Measurements from ENCODE around the gene HPGD. TPM values are rescaled to one million over a fixed set of nuclear protein-coding genes. Genes with fewer than 3 reads are reported as not detected.

The HPGD gene
- total RNA-seq (2014; rRNA removed; shearing (Covaris generic)) = 1.9 and 6.4 TPM in 2 replicates

DNA sequence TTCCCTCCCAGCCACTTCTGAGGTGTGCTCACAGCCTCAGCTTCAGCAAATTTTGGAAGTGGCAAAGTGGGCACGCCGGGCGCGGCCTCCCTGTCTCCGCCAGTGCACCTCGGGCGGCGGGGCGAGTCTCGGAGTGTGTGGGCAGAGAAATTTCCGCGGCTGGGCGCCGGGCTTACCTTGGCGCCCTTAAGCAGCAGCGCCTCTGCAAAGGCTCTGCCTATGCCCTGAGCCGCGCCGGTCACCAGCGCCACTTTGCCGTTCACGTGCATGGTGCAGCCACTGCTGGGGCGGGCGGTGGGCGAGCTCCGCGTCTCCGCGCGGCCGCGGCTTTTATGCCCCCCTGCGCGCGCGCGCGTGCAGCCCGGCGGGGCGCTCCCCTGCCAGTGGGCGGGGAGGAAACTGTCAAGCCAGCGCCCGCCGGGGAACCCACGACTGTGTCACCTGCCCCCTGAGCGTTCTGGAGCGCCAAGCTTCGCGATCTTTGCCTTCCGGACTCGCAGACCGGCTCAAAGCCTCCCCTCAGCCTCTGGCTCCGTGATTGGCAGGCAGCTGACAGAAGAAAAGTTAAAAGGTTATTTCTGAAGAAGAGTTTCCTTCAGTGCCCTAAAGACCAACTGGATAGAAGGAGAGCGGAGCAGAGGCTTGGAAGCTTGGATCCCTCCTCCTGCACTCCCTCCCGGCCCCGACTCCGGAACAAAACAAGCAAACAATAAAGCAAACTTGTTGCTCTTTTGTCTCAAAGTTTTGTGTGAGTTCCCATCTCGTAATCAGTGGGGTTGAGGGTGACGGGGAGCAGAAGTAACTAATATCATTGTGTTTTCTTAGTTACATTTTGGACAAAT, at the start of gene HPGD:
Gene HPGD (minus strand): TSS at position 306 of the 842 bp plus-strand sequence. CDS start 37 bp downstream, at position 269.
- H3K4me1 ChIP-seq (replicated peaks) = peaks cover 8% of the 10 kb centered on the region
- no peaks in the 10 kb centered on the region for H3K9me3 ChIP-seq (replicated peaks)
- DNase-seq (ENCODE audit: low read depth in 1 of 2, low spot score in 2 of 2) = peak; percentile 50
- H3K27me3 ChIP-seq (replicated peaks) = peaks cover 22% of the 10 kb centered on the region
- no peaks in the 10 kb centered on the region for H3K36me3 ChIP-seq
- no peak within 1 kb of the TSS for H3K27ac ChIP-seq
- peak within 1 kb of the TSS; percentile 38 for H3K4me3 ChIP-seq

DNA sequence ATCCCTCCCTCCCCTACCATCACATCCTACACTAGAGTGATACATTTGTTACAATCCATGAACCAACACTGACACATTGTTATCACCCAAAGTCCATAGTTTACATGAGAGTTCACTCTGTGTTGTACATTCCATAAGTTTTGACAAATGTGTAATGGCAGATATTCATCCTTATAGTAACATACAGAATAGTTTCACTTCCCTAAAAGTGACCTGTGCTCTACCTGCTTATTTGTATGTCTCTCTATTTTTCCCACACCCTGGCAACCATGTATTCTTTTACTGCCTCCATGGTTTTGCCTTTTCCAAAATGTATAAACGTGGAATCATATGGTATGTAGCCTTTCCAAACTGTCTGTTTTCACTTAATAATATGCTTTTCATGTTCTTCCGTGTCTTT, 42.2 kb upstream of the HPGD start:
- Histone ChIP-seq H3K27me3 (replicated peaks) (no peaks in the 10 kb centered on the region), H3K27ac (no peak overlapping the region), H3K36me3 (no peaks in the 10 kb centered on the region), H3K4me1 (replicated peaks) (no peaks in the 10 kb centered on the region), H3K4me3 (no peak overlapping the region), H3K9me3 (replicated peaks) (no peaks in the 10 kb centered on the region)
- DNase-seq (ENCODE audit: low read depth in 1 of 2, low spot score in 2 of 2) = no peak

DNA sequence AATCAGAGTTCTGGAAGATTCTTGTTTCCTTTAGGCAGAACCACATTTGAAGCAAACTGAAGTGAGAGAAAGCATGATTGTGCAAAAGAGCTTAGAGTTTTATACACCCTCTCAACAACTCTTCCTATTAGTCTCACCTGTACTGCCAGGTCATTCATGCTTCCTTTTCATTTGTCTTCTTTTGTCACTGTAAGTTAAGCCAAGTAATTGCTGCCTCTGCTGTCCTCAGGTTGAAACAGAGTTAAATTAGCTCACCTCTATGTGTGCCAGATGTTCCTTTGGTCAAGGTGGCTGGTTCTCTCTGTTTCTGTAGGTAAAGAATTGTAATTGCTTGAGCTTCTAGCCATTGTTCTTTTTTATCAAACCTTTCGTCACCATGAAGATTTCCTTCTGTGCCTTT, 41.1 kb upstream of the HPGD start:
- Histone ChIP-seq H3K4me1 (replicated peaks) (no peaks in the 10 kb centered on the region), H3K4me3 (no peak overlapping the region), H3K9me3 (replicated peaks) (no peaks in the 10 kb centered on the region), H3K36me3 (no peaks in the 10 kb centered on the region), H3K27me3 (replicated peaks) (no peaks in the 10 kb centered on the region), H3K27ac (no peak overlapping the region)
- DNase-seq (ENCODE audit: low read depth in 1 of 2, low spot score in 2 of 2) = no peak

DNA sequence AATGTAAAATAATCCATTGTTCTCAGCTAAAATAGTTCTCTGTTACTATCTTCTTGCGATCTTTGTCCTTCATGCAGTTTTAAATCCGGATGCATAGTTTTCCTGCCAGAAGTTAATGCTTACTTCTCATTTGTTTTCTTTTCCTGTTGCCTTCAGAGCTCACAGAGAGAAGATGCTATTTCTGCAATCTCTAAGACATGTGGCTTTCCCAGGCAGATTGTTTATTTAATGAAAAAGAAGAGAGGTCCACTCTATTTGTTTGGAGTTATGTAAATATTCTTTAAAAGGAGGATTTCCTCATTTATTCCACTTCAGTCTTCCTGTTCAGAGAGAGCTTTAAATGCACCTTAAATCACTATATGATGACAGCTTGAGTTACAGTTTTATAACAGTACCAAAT, 39.3 kb upstream of the HPGD start:
- Histone ChIP-seq H3K4me1 (replicated peaks) (no peaks in the 10 kb centered on the region), H3K27me3 (replicated peaks) (no peaks in the 10 kb centered on the region), H3K27ac (no peak overlapping the region), H3K36me3 (no peaks in the 10 kb centered on the region), H3K4me3 (no peak overlapping the region), H3K9me3 (replicated peaks) (no peaks in the 10 kb centered on the region)
- DNase-seq (ENCODE audit: low read depth in 1 of 2, low spot score in 2 of 2) = peak in 1 of 2 experiments; percentile 50

DNA sequence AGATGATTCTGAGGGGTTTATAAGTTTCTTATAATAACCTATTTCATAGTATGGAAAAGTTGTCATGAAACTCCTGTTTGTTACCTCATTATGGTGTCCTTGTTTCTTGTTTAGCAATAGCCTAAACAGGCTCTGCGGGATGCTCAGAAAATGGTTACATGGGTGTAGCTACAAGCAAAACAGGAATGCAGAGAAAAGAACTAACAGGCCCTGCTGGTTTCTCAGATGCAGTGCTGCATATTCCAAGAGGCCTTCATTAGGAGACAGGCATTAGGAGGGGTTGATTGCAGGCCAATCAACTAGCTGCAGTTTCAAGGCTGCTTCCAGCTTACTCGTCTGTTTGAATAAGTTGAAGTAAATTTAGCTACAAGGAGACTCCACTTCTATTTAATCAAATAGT, 37.6 kb upstream of the HPGD start:
- no peak for DNase-seq (ENCODE audit: low read depth in 1 of 2, low spot score in 2 of 2)
- H3K27ac ChIP-seq = no peak overlapping the region
- H3K4me3 ChIP-seq = no peak overlapping the region
- H3K36me3 ChIP-seq = no peaks in the 10 kb centered on the region
- no peaks in the 10 kb centered on the region for H3K4me1 ChIP-seq (replicated peaks)
- H3K27me3 ChIP-seq (replicated peaks) = no peaks in the 10 kb centered on the region
- H3K9me3 ChIP-seq (replicated peaks) = no peaks in the 10 kb centered on the region

DNA sequence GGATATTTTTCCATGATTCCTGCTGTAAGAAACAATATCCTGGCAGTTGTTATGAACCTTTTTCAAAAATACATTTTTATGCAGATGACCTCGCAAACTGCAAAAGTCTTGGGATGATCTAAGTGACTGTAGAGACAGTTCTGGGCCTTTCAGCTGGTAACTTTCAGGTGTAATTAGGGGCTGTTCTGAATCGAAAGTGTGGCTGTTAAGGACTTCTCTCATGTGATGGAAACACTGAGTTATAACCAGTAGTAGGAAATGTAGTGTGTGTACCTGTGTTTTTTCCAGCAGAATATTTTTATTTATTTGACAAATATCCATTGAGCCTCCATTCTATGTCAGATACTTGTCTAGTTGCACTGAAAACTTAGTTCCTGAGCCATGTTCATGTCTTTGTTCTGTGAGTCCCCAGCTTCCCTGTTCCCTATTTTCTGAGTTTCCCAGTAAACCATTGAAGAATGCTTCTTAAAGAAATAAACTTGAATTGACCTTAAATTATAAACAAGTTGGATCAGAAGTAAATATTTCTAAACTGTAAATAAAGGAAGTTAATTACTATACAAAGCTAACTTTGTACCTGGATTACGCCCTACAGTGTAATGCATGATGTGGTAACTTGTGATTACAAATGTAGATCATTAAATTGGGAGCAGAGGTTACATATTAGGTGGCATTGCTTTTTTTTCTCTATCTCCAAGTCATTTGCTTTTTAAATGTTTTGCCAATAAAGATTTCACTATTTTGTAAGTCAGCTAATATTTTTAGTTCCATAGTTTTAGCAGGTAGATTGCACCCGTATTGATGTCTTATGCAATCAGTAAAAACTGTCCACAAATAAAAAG, 33.7 kb upstream of the HPGD start:
- Histone ChIP-seq H3K36me3 (no peaks in the 10 kb centered on the region), H3K27ac (no peak overlapping the region), H3K4me3 (no peak overlapping the region), H3K9me3 (replicated peaks) (no peaks in the 10 kb centered on the region), H3K27me3 (replicated peaks) (no peaks in the 10 kb centered on the region), H3K4me1 (replicated peaks) (no peaks in the 10 kb centered on the region)
- DNase-seq (ENCODE audit: low read depth in 1 of 2, low spot score in 2 of 2) = no peak

DNA sequence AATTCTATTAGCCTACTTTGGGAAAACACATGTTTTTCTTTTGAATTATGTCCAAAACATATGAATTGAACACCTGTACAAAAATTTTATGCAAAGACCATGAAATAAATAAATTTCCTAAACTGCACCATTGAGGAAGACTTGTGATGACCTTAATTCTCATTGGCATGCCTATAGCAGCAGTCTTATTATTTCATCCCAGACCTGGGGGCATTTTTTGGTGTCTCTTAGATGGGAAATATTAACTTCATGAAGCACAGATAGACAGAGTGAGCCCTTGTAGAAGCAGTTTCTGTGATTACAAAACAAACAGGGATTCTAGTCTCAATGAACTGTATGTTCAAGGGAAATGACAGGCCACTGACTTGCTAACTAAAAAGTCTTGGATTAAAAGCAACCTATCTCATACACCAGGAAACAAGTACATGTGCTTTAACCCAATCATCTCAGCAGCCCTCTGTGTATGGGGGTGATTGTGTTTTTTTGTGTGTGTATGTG, 32.0 kb upstream of the HPGD start:
- no peaks in the 10 kb centered on the region for H3K9me3 ChIP-seq (replicated peaks)
- H3K4me1 ChIP-seq (replicated peaks) = no peaks in the 10 kb centered on the region
- DNase-seq (ENCODE audit: low read depth in 1 of 2, low spot score in 2 of 2) = no peak

DNA sequence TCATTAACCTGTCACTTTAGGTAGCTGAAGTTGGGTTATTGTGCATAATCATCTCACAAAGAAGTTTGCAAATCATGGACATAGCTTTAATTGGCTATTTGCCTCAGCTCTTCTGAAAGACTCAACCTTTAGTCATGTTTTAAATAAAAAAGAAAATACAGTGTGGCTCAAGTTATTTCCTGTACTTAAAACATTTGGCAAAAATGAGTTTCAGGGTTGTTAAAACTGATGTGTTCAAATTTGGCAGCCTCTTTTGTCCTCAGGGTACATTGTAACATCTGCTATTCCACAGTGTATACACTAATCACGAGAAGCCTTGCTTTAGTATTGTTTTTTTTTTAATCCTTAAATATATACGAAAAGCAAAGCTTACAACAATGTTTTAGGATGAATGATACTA, 31.5 kb upstream of the HPGD start:
- no peaks in the 10 kb centered on the region for H3K27me3 ChIP-seq (replicated peaks)
- H3K4me3 ChIP-seq = no peak overlapping the region
- no peaks in the 10 kb centered on the region for H3K36me3 ChIP-seq
- no peaks in the 10 kb centered on the region for H3K4me1 ChIP-seq (replicated peaks)
- H3K27ac ChIP-seq = no peak overlapping the region
- H3K9me3 ChIP-seq (replicated peaks) = no peaks in the 10 kb centered on the region
- no peak for DNase-seq (ENCODE audit: low read depth in 1 of 2, low spot score in 2 of 2)

More for the DNA sequence above, 32.0 kb upstream of the HPGD start:
- H3K27ac ChIP-seq = no peak overlapping the region
- no peaks in the 10 kb centered on the region for H3K36me3 ChIP-seq
- no peaks in the 10 kb centered on the region for H3K27me3 ChIP-seq (replicated peaks)
- no peak overlapping the region for H3K4me3 ChIP-seq

DNA sequence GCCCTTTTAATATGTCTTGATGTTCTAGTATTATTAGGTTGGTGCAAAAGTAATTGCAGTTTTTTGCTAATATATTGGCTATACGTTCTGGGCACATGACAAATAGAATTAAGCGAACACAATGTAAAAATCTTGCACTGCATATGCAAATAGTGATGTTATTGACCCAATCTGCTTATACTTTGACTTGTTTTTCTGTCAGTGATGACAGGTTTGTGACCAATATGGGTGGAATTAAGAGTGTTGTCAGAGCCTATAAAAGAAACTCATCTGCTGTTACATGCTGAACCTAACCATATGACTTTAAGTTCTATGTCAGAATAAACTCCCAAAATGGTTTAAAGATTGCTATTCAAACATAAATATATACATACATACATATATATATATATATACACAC, 30.7 kb upstream of the HPGD start:
- Histone ChIP-seq H3K4me3 (no peak overlapping the region), H3K4me1 (replicated peaks) (no peaks in the 10 kb centered on the region)
- DNase-seq (ENCODE audit: low read depth in 1 of 2, low spot score in 2 of 2) = no peak

DNA sequence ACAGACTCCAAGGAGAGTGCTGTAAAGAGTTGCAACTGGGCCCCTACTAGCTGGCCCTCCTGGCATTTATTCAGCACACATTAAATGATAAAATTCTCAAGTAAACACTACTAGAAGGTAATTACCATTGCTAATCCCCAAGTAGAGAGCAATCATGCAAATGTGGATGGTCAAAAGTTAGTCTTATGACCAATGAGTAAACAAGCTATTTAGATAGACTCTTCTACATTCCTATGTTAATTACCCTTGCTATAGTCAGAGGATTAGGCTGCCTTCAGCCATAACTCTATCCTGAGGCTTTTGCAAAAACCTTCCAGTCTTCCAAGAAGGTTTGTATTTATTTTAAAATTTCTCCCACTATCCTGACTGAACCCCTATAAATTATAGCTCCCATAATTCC, 28.3 kb upstream of the HPGD start:
- Histone ChIP-seq H3K27ac (no peak overlapping the region), H3K4me3 (no peak overlapping the region), H3K9me3 (replicated peaks) (no peaks in the 10 kb centered on the region), H3K27me3 (replicated peaks) (no peaks in the 10 kb centered on the region), H3K4me1 (replicated peaks) (no peaks in the 10 kb centered on the region), H3K36me3 (no peaks in the 10 kb centered on the region)
- DNase-seq (ENCODE audit: low read depth in 1 of 2, low spot score in 2 of 2) = no peak

More for the DNA sequence above, 30.7 kb upstream of the HPGD start:
- no peaks in the 10 kb centered on the region for H3K9me3 ChIP-seq (replicated peaks)
- no peaks in the 10 kb centered on the region for H3K36me3 ChIP-seq
- H3K27me3 ChIP-seq (replicated peaks) = no peaks in the 10 kb centered on the region
- H3K27ac ChIP-seq = no peak overlapping the region

DNA sequence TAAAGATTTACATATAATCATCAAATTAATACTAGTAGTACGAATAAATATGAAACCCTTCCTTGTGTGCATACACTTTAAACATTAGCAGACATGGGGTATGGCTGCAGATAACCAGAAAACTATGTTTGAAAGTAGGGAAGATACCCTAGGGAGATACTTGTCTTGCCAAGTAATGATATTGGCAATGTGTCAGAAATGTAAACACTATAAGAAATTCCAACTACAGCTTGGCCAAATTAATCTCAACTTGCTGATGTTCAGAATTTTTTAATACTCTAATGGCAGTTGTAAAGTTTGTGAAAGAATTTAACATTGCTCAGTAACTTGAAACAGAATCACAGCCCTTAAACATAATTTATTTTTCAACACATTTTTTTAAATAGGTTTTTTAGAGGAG, 27.4 kb upstream of the HPGD start:
- no peaks in the 10 kb centered on the region for H3K36me3 ChIP-seq
- no peak for DNase-seq (ENCODE audit: low read depth in 1 of 2, low spot score in 2 of 2)

DNA sequence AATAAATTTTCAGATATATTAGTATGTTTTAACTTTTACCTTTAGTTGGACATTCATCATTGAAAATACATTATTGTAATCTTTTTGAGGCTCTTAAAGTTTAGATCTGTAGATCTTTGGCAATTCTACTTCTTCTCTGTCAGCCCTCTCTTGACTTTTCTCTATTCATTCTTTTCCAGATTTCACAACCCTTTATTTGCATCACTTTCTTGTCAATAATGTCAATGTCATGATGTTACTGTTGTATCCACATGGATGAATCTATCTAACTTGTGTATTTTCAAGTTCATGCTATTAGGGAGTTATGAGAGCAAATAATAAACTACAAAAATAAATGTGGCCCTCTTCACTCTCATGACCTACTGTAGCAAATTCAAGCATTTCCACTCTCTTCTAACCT, 23.0 kb upstream of the HPGD start:
- Histone ChIP-seq H3K27ac (no peak overlapping the region), H3K36me3 (no peaks in the 10 kb centered on the region), H3K27me3 (replicated peaks) (no peaks in the 10 kb centered on the region), H3K4me1 (replicated peaks) (no peaks in the 10 kb centered on the region), H3K4me3 (no peak overlapping the region), H3K9me3 (replicated peaks) (no peaks in the 10 kb centered on the region)
- DNase-seq (ENCODE audit: low read depth in 1 of 2, low spot score in 2 of 2) = no peak

More for the DNA sequence above, 27.4 kb upstream of the HPGD start:
- Histone ChIP-seq H3K4me1 (replicated peaks) (no peaks in the 10 kb centered on the region), H3K27me3 (replicated peaks) (no peaks in the 10 kb centered on the region), H3K27ac (no peak overlapping the region), H3K4me3 (no peak overlapping the region), H3K9me3 (replicated peaks) (no peaks in the 10 kb centered on the region)

DNA sequence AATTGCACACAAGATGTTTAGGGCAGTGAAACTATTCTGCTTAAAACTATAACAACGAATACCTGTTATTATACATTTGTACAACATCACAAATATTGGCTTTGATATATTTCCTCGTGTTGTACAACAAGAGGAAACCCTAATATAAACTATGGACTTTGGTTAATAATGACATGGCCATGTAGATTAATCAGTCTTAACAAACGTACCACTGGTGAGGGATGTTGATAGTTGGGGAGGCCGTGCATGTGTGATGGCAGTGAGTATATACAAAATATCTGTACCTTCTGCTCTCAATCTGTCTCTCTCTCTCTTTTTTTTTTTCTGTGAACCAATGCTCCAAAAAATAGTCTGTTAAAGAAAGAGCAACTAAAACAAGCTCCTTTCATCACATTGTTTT, 22.2 kb upstream of the HPGD start:
- Histone ChIP-seq H3K27me3 (replicated peaks) (no peaks in the 10 kb centered on the region), H3K4me1 (replicated peaks) (no peaks in the 10 kb centered on the region), H3K36me3 (no peaks in the 10 kb centered on the region), H3K27ac (no peak overlapping the region), H3K4me3 (no peak overlapping the region), H3K9me3 (replicated peaks) (no peaks in the 10 kb centered on the region)
- DNase-seq (ENCODE audit: low read depth in 1 of 2, low spot score in 2 of 2) = no peak

DNA sequence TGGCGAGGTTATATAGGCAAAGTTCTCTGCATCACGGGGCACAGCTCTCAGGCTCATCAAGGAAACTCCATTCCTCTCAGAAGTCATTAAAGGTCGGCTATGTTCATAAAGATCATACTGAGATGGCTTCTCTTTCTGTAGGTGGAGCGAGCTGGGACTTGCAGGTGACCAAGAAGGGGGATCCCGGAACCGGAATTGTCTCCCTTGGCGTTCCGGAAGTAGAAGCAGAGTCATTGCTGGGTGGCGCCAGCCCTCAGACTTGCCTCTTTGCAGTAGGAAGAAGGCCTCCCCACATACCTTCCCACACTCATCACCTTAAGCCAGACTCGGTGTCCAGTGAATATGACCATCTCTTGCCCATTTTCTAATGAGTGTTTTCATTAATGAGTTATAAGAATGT, 17.9 kb upstream of the HPGD start:
- Histone ChIP-seq H3K4me1 (replicated peaks) (no peaks in the 10 kb centered on the region), H3K9me3 (replicated peaks) (no peaks in the 10 kb centered on the region), H3K27ac (no peak overlapping the region), H3K27me3 (replicated peaks) (no peaks in the 10 kb centered on the region), H3K4me3 (no peak overlapping the region), H3K36me3 (no peaks in the 10 kb centered on the region)
- no peak for DNase-seq (ENCODE audit: low read depth in 1 of 2, low spot score in 2 of 2)

All from SJSA1 (cell line).